Measurements from ENCODE around the gene LCP2.
A peak's percentile ranks its signal among the peaks of the same experiment; 100 is the strongest.

LCP2 gene

GRCh38 chr5:170308686-170309085, 11.1 kb upstream of the LCP2 start:
- Mint-ChIP-seq H3K27ac (peak overlapping the region; percentile 46), H3K4me3 (no peak overlapping the region), H3K36me3 (no peaks in the 10 kb centered on the region), H3K4me1 (ENCODE audit: low read depth) (peaks cover 77% of the 10 kb centered on the region), H3K27me3 (no peaks in the 10 kb centered on the region), H3K9me3 (ENCODE audit: low read depth) (no peaks in the 10 kb centered on the region)

DNA sequence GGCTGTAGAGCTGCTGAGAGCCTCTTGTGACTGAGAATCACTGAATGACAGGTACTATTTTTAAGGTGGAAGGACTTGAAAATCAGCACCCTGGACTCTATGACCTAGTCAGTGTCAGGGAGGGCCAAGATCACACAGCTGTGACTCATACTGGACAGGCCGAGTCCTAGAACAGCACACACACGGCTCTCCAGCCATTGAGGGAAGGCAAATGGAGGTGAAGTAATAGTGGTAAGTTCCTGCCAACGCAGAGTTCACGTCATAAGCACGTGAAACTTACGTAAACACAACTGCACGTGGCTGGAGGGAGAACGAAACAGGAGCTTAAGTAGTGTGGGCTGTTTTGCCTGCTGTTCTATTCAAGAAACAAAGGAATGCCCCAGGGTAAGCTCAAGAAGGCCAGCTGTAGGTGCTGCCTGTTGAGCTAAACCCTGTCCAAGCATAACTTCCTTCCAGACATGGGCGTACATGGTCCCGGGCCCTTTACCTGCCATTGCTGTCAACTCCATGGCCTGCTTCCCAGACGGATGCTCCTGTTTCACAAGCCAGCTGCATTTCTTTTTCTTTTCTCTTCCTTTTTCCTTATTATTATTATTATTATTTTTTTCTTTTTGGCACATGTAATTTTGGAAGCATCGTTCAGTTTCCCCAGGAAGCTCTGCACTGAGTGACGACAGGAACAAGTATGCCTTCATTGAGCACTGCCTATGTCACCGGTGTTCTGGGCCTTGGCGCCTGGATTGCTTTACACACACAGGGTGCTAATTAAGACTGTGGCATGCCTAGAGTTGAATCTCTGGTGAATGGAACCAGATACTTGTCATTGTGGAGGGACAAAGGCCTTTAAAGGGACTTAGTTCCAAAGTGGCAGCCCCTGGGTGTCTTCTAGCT, 10.2 kb upstream of the LCP2 start:
- no peaks in the 10 kb centered on the region for H3K9me3 Mint-ChIP-seq (ENCODE audit: low read depth)
- H3K27ac Mint-ChIP-seq = peak overlapping the region; percentile 16
- H3K27me3 Mint-ChIP-seq = no peaks in the 10 kb centered on the region
- no peaks in the 10 kb centered on the region for H3K36me3 Mint-ChIP-seq
- H3K4me1 Mint-ChIP-seq (ENCODE audit: low read depth) = peaks cover 77% of the 10 kb centered on the region
- no peak overlapping the region for H3K4me3 Mint-ChIP-seq

- no peak overlapping the region for H3K4me3 Mint-ChIP-seq
- H3K27me3 Mint-ChIP-seq = no peaks in the 10 kb centered on the region
- no peaks in the 10 kb centered on the region for H3K9me3 Mint-ChIP-seq (ENCODE audit: low read depth)
- H3K36me3 Mint-ChIP-seq = no peaks in the 10 kb centered on the region
- peaks cover 75% of the 10 kb centered on the region for H3K4me1 Mint-ChIP-seq (ENCODE audit: low read depth)
- H3K27ac Mint-ChIP-seq = peak overlapping the region; percentile 47
Measured at GRCh38 chr5:170306381-170306831, 8.8 kb upstream of the LCP2 start.

GRCh38 chr5:170305646-170306025, 8.1 kb upstream of the LCP2 start:
- Mint-ChIP-seq H3K27me3 (no peaks in the 10 kb centered on the region), H3K9me3 (ENCODE audit: low read depth) (no peaks in the 10 kb centered on the region), H3K27ac (no peak overlapping the region), H3K4me3 (no peak overlapping the region), H3K4me1 (ENCODE audit: low read depth) (peaks cover 75% of the 10 kb centered on the region), H3K36me3 (no peaks in the 10 kb centered on the region)

DNA sequence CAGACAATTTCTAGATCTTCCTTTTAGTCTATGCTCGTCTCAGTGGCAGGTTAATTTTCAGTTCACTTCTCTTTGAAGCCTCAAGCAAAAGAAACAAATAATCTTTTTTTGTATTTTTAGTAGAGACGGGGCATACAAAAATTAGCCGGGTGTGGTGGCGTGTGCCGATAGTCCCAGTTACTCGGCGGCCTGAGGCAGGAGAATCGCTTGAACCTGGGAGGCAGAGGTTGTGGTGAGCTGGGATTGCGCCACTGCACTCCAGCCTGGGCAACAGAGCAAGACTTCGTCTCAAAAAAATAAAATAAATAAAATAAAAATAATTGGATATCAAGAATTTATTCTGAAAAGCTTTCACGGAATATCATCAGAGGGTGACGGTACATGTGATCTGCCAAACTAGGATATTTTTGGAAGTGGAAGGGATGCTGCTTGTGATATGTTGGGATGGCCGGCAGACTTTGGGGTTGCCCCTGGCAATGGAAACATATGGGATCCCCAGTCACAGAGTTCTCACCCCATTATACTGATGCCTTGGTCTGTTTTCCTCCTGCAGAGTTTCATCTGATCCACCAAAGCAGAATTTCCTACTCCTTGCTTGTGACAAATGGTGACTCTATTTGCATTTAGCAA, 7.6 kb upstream of the LCP2 start:
- H3K36me3 Mint-ChIP-seq = no peaks in the 10 kb centered on the region
- H3K9me3 Mint-ChIP-seq (ENCODE audit: low read depth) = no peaks in the 10 kb centered on the region
- H3K4me1 Mint-ChIP-seq (ENCODE audit: low read depth) = peaks cover 73% of the 10 kb centered on the region
- H3K4me3 Mint-ChIP-seq = no peak overlapping the region
- no peak overlapping the region for H3K27ac Mint-ChIP-seq
- no peaks in the 10 kb centered on the region for H3K27me3 Mint-ChIP-seq

DNA sequence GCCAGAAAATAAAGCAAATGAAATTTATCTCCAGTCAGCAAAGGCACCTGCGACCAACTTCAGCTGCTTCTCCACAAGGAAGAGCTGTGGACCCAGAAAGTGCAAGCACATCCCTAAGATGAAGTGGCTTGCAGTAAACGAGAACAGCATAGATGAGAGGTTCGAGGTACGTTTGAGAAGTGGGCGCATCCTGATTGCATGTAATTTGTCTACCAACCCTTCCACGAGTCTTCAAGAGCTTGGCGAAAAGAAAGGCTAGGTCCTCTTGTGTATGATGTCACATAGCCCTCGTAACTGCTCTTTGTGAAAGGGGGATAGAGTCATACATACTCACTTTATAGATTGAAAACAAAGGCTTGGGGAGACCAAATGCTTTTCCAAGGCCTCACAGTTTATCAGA, 6.0 kb upstream of the LCP2 start:
- H3K36me3 Mint-ChIP-seq = no peaks in the 10 kb centered on the region
- H3K9me3 Mint-ChIP-seq (ENCODE audit: low read depth) = no peaks in the 10 kb centered on the region
- H3K4me3 Mint-ChIP-seq = peak overlapping the region; percentile 89

GRCh38 chr5:170302653-170303501, 5.3 kb upstream of the LCP2 start:
- peaks cover 81% of the 10 kb centered on the region for H3K4me1 Mint-ChIP-seq (ENCODE audit: low read depth)
- peak overlapping the region; percentile 89 for H3K4me3 Mint-ChIP-seq
- H3K27ac Mint-ChIP-seq = peak overlapping the region; percentile 96
- no peaks in the 10 kb centered on the region for H3K27me3 Mint-ChIP-seq
- H3K36me3 Mint-ChIP-seq = no peaks in the 10 kb centered on the region
- no peaks in the 10 kb centered on the region for H3K9me3 Mint-ChIP-seq (ENCODE audit: low read depth)

More for the DNA sequence above, 6.0 kb upstream of the LCP2 start:
- Mint-ChIP-seq H3K4me1 (ENCODE audit: low read depth) (peaks cover 76% of the 10 kb centered on the region), H3K27ac (peak overlapping the region; percentile 96), H3K27me3 (no peaks in the 10 kb centered on the region)

DNA sequence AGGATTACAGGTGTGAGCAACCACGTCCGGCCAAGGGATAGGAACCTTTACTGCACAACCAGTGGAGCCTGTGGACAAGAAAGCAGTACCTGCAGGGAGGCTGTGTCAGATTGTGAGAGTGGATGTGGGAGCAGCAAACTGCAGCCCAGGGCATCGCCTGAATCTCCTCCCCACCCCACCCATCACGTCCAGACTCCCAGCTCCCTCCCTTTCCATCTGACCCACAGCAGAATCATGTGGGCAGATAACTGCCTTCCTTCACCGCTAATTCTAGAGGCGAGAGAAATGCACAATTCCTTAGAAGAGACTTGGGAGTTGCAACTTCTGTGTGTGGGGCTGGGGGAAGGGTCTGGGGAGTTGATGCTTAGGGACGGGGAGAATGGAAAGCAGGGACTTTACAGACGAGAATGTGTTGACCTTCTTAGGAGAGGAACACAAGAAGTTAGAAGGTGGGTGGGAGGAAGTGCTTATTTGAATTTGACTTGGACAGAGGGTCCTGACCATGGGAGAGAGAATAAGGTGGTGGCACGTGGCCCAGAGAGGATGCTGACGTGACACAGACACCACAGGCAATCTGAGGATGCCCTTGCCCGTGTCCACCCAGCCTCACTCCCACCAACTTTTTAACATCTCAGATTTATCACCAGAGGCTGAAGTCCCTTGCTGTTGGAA, 4.5 kb upstream of the LCP2 start:
- Mint-ChIP-seq H3K9me3 (ENCODE audit: low read depth) (no peaks in the 10 kb centered on the region), H3K27ac (peak overlapping the region; percentile 96), H3K36me3 (no peaks in the 10 kb centered on the region), H3K4me3 (peak overlapping the region; percentile 89), H3K4me1 (ENCODE audit: low read depth) (peaks cover 82% of the 10 kb centered on the region), H3K27me3 (no peaks in the 10 kb centered on the region)

- peak overlapping the region; percentile 17 for H3K4me3 Mint-ChIP-seq
Measured at GRCh38 chr5:170301149-170301548, 3.6 kb upstream of the LCP2 start.

DNA sequence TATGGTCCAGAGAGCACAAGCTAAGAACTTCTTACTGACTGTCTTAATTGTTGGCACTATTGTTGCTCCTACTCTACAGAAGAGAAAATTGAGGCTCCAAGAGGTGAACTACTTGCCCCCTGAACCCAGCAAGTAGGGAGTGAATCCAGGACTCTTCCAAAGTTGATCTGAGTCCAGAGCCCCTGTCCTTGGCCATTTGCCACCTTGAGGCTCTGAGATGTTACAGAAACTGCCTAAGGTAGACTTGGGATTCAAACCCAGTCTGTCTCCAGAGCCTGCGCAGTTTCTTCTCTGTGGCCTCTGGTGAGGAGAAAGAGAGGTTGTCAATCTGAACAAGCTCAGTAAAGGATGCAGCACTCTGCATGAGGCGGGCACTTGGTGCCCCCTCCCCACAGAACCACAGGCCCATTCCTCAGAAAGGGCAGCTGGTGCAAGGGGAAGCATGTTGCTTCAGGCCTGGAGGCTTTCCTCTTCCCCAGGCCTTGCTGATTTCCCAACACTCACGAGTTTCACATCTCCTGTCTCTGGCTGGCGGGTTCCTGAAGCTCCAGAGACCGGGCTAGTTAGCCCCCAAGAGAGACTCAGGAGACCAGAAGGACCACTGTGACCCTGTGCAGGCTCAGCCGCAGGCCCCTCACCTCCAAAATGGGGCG, 2.9 kb upstream of the LCP2 start:
- peaks cover 3% of the 10 kb centered on the region for H3K36me3 Mint-ChIP-seq
- H3K4me3 Mint-ChIP-seq = peak overlapping the region; percentile 10
- H3K9me3 Mint-ChIP-seq (ENCODE audit: low read depth) = no peaks in the 10 kb centered on the region
- H3K4me1 Mint-ChIP-seq (ENCODE audit: low read depth) = peaks cover 69% of the 10 kb centered on the region
- no peaks in the 10 kb centered on the region for H3K27me3 Mint-ChIP-seq
- peak overlapping the region; percentile 96 for H3K27ac Mint-ChIP-seq

More at GRCh38 chr5:170301149-170301548, 3.6 kb upstream of the LCP2 start:
- H3K36me3 Mint-ChIP-seq = peaks cover 3% of the 10 kb centered on the region
- peak overlapping the region; percentile 96 for H3K27ac Mint-ChIP-seq
- peaks cover 72% of the 10 kb centered on the region for H3K4me1 Mint-ChIP-seq (ENCODE audit: low read depth)
- no peaks in the 10 kb centered on the region for H3K27me3 Mint-ChIP-seq
- H3K9me3 Mint-ChIP-seq (ENCODE audit: low read depth) = no peaks in the 10 kb centered on the region

DNA sequence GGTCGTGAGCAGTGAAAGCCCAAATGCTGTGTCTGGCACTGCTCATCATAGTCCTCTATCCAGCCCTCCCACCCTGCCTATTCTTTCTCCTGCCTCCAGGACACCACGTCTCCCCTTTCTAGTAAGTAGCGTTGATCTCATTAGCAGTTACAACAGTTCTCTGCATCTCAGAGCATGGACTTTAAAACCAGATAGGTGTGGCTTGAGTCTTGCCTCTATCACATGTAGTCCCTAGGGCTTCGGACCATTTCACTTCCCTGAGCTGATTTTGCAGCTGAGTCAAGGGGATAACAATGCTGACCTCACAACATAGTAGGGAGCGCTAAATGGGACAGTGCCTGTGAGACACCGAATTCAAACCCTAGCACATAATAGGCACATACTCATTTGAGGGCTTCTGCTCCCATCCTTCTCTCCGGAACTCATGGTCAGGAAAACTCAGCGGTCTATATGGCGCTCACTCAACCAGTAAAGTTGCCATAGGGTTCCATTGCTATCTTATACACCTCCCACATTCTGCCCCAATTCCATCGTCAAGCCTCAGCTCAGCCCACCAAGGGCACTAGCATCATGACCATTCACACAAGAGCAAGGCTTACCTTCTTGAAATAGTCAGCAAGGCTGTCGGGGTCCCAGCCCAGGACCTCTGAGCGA, 515 bp downstream of the LCP2 start:
- peak overlapping the region; percentile 96 for H3K27ac Mint-ChIP-seq
- peaks cover 20% of the 10 kb centered on the region for H3K36me3 Mint-ChIP-seq
- H3K27me3 Mint-ChIP-seq = no peaks in the 10 kb centered on the region
- peak overlapping the region; percentile 100 for H3K4me3 Mint-ChIP-seq
- H3K4me1 Mint-ChIP-seq (ENCODE audit: low read depth) = peaks cover 74% of the 10 kb centered on the region
- no peaks in the 10 kb centered on the region for H3K9me3 Mint-ChIP-seq (ENCODE audit: low read depth)

GRCh38 chr5:170296036-170296934, 1.3 kb downstream of the LCP2 start:
- peaks cover 28% of the 10 kb centered on the region for H3K36me3 Mint-ChIP-seq
- peak overlapping the region; percentile 96 for H3K27ac Mint-ChIP-seq
- H3K9me3 Mint-ChIP-seq (ENCODE audit: low read depth) = no peaks in the 10 kb centered on the region
- H3K27me3 Mint-ChIP-seq = no peaks in the 10 kb centered on the region
- H3K4me1 Mint-ChIP-seq (ENCODE audit: low read depth) = peaks cover 74% of the 10 kb centered on the region
- H3K4me3 Mint-ChIP-seq = peak overlapping the region; percentile 100

- peaks cover 76% of the 10 kb centered on the region for H3K4me1 Mint-ChIP-seq (ENCODE audit: low read depth)
- H3K36me3 Mint-ChIP-seq = peaks cover 33% of the 10 kb centered on the region
- H3K9me3 Mint-ChIP-seq (ENCODE audit: low read depth) = no peaks in the 10 kb centered on the region
- no peaks in the 10 kb centered on the region for H3K27me3 Mint-ChIP-seq
- H3K4me3 Mint-ChIP-seq = peak overlapping the region; percentile 100
- H3K27ac Mint-ChIP-seq = peak overlapping the region; percentile 96
Measured at GRCh38 chr5:170294556-170294955, 3.0 kb downstream of the LCP2 start.

Data from activated naive CD8-positive, alpha-beta T cell (primary cell).